Measurements from ENCODE around the gene STK31.
"Not testable (repeated sequence)": the region's sequence is repeated elsewhere in the genome, so short reads cannot be mapped to it uniquely, and the experiment has no call there.

The STK31 gene

GRCh38 chr7:23710000-23710399, at the start of gene STK31:
Gene STK31 (plus strand): TSS chr7:23710219. CDS start chr7:23710286, 67 bp downstream.
- no peak for DNase-seq

- DNase-seq = no peak
Measured at GRCh38 chr7:23661385-23661784, 48.6 kb upstream of the STK31 start.

GRCh38 chr7:23662124-23662983, 47.7 kb upstream of the STK31 start:
- no peak for DNase-seq

DNA sequence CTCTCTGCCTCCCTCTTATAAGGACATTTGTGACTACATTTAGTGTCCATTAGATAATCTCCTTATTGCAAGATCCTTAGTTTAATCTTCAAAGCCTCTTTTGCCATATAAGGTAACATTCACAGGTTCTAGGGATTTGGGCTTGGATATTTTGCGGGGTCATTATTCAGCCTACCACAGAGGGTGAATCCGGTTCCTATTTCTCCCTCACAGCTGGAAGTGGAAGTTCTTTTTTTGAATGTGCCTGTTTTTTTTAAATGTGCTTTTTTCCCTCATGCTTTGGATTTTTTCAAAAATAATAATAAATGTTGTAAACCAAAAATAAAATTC, 47.1 kb upstream of the STK31 start:
- DNase-seq = no peak

DNA sequence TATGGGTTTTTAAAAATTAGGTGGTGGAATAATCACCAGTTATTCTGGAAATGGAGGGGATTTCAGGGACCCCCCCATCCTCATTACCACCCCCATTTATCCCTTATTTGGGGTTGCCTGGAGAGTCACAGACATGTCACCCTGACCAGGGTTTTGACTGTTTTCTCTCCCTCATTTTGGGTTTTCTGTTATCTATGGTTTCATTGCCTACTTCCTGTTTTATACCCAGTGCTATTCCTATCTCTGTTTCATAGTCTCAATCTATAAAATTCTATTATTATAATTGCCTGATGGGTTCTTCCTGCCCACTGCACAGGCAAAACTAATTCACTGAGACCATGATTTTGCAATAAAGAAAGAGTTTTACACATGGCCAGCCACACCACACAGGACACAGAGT, 45.9 kb upstream of the STK31 start:
- no peak for DNase-seq

- DNase-seq = no peak
Measured at GRCh38 chr7:23672033-23672432, 38.0 kb upstream of the STK31 start.

DNA sequence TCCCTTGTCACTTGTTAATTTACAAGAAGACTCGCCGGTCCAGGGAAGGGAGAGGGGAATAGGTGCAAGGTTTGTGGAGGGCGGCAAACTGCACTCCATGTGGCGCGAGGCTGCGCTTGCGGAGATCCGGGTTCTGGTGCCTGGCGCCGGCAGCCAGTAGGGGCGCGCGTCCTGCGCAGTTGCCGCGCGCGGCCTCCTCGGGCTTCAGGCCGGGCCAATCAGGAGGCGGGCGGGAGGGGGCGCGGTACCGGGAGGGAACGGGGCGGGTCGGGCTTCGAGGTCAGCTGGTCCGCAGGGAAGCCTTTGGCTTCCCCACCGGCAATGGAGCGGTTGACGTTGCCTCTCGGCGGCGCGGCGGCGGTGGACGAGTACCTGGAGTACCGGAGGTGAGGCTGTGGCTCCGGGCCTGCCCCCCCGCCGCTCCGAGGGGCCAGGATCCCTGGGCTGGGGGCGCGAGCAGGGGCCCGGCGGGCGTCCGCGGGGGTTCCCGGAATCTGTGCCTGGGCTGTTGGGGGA, 30.1 kb upstream of the STK31 start, which contains the start of gene FAM221A:
FAM221A (plus strand) TSS at position 302 of the 516 bp plus-strand sequence; CDS start at position 322, 20 bp downstream.
- DNase-seq = peak; percentile 79 to 86

- peak; percentile 21 to 46 for DNase-seq
Measured at GRCh38 chr7:23680414-23681405, 29.3 kb upstream of the STK31 start.

- DNase-seq = not testable (repeated sequence)
Measured at GRCh38 chr7:23684041-23684440, 26.0 kb upstream of the STK31 start.

- DNase-seq = no peak
Measured at GRCh38 chr7:23685731-23686130, 24.3 kb upstream of the STK31 start.

DNA sequence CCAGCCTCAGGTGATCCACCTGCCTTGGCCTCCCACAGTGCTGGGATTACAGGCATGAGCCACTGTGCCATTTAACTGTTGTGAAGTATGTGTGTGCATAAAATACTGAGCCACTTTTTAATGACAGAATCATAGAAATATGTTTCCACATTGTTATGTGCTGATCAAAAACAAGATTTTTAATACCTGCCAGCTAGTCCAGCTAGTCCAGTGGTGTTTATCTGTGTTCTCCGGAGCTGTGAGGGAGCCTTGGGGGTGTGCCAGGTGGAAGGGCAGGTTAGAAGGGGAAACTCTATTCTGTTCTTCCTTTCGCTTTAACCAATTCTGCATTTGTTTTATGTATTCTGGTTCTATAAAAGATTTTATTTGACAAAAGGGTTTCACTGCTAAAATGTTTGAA, 23.0 kb upstream of the STK31 start:
- no peak for DNase-seq

GRCh38 chr7:23689165-23689564, 20.9 kb upstream of the STK31 start:
- DNase-seq = no peak

DNA sequence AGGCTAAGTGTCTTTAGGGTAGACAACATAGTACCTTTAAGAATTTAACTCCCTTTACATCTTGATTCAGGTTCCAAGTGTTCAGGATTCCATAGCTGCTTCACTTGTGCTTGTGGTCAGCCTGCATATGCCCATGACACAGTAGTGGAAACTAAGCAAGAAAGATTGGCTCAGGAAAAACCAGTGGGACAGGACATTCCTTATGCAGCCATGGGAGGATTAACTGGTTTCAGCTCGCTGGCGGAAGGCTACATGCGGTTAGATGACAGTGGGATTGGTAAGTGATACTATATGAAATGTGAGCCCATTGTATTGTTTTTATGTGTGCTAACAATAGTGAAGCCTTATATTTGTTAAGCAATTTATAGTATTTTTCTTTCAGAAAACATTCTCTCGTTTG, 18.7 kb upstream of the STK31 start:
- no peak for DNase-seq

- no peak for DNase-seq
Measured at GRCh38 chr7:23693224-23693623, 16.8 kb upstream of the STK31 start.

GRCh38 chr7:23696916-23697441, 13.0 kb upstream of the STK31 start:
- peak; percentile 38 to 58 for DNase-seq

DNA sequence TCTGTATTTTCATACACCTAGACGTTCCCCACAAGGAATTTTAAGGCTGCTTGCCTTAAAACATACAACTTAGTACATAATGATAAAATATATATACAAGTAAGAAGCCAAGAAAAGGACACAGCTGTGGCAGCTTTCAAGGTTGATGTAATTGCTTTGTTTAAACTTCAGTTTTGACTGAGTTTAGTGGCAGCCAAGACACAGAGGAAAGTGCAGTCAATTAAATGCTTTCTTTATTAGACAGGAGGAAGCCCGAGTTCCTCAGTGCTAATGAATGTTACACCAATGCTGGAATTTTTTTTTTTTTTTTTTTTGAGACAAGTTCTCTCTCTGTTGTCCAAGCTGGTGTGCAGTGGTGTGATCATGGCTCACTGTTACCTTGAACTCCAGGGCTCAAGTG, 11.2 kb upstream of the STK31 start:
- no peak for DNase-seq

DNA sequence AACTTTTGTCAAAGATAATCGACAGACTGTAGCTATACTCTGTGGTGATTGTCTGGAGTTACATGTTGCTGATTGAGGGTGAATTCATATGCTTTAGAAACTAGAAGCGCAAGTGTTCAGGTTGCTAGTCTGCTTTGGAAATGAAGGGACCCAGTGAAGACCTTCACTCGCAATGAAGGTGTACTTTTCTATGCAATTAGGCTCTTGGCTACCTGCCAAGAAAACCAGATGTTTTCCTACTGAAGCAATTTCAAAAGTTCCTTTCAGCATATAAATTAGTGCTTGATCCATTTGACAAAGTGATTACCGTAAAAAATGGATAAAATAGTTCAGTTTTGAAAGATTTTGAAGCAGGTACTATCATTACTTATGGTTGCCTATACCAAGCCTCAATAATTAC, 10.0 kb upstream of the STK31 start:
- no peak for DNase-seq

DNA sequence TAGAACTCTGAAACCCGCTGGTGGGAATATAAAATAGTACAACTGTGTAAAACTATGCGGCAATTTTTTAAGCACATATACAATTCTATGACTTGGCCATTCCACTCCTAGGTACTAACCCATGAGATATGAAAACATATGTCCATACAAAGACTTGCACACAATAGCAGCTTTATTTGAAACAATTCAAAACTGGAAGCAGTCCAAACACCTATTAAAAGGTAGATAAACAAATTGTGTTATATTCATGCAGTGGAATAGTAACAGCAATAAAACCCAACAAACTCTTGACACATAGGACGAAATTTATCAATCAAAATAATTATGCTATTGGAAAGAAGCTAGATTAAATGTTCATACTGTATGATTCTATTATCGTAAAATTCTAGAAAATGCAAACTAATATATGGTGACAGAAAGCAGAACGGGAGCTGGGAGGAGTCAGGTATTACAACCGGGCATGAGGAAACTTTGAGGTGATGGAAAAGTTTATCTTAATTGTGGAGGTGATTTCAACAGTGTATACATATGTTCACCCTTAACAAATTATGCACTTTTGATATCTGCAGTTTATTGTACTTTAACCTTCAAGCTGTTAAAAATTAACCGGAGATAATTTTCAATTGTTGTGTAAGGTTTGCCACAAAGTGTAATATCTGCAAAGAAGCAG, 803 bp upstream of the STK31 start:
- no peak for DNase-seq

- peak; percentile 35 to 71 for DNase-seq
Measured at GRCh38 chr7:23712368-23713284, 2.6 kb downstream of the STK31 start.

GRCh38 chr7:23713285-23714149, 3.5 kb downstream of the STK31 start:
- no peak for DNase-seq

GRCh38 chr7:23714150-23714464, 4.1 kb downstream of the STK31 start:
- no peak for DNase-seq

Measured in inflammatory macrophage treated with lipopolysaccharide for 1 hour (primary cell).